ENCODE results near the gene MAPK7.

MAPK7 gene

GRCh38 chr17:19364699-19365498, 13.4 kb upstream of the MAPK7 start:
- no peak for DNase-seq

GRCh38 chr17:19365499-19365817, 12.8 kb upstream of the MAPK7 start:
- no peak for DNase-seq

GRCh38 chr17:19365833-19366636, 12.3 kb upstream of the MAPK7 start:
- DNase-seq = no peak

- no peak for DNase-seq
Measured at GRCh38 chr17:19366637-19366972, 11.7 kb upstream of the MAPK7 start.

- no peak for DNase-seq
Measured at GRCh38 chr17:19368229-19368628, 10.1 kb upstream of the MAPK7 start.

- no peak for DNase-seq
Measured at GRCh38 chr17:19369107-19369778, 9.1 kb upstream of the MAPK7 start.

GRCh38 chr17:19369846-19370492, 8.3 kb upstream of the MAPK7 start:
- no peak for DNase-seq

- DNase-seq = no peak
Measured at GRCh38 chr17:19370493-19370960, 7.8 kb upstream of the MAPK7 start.

GRCh38 chr17:19371259-19372010, 6.9 kb upstream of the MAPK7 start:
- DNase-seq = no peak

GRCh38 chr17:19372011-19372370, 6.3 kb upstream of the MAPK7 start:
- no peak for DNase-seq

GRCh38 chr17:19372439-19372838, 5.9 kb upstream of the MAPK7 start:
- DNase-seq = no peak

GRCh38 chr17:19372866-19373504, 5.3 kb upstream of the MAPK7 start:
- no peak for DNase-seq

- no peak for DNase-seq
Measured at GRCh38 chr17:19374136-19374535, 4.2 kb upstream of the MAPK7 start.

- no peak for DNase-seq
Measured at GRCh38 chr17:19375732-19376131, 2.6 kb upstream of the MAPK7 start.

GRCh38 chr17:19376811-19377210, 1.5 kb upstream of the MAPK7 start:
- DNase-seq = no peak

- peak; percentile 98 to 99 for DNase-seq
Measured at GRCh38 chr17:19377602-19378415, 489 bp upstream of the MAPK7 start.

GRCh38 chr17:19379361-19380065, 1.2 kb downstream of the MAPK7 start:
- no peak for DNase-seq

- no peak for DNase-seq
Measured at GRCh38 chr17:19380481-19381301, 2.4 kb downstream of the MAPK7 start.

- no peak for DNase-seq
Measured at GRCh38 chr17:19381361-19381740, 3.1 kb downstream of the MAPK7 start.
